HG02885 (cell line): ENCODE measurements around the gene STK24.

Experiments used
- ATAC-seq: cut with Tn5 transposase; IDR thresholded peaks from one replicate; pipeline ENCODE4 v1.9.1; 2021; ENCODE audit warnings: mild to moderate bottlenecking; ENCODE audit not compliant: unreplicated experiment, poor library complexity

The STK24 gene

GRCh38 chr13:98443329-98443728 is 133.6 kb downstream of the STK24 start:
- no peak for ATAC-seq

- no peak for ATAC-seq
Observed at GRCh38 chr13:98442391-98443230, 134.3 kb downstream of the STK24 start.

- no peak for ATAC-seq
Observed at GRCh38 chr13:98441056-98441676, 135.7 kb downstream of the STK24 start.

GRCh38 chr13:98440390-98441055 is 136.4 kb downstream of the STK24 start:
- no peak for ATAC-seq

GRCh38 chr13:98439896-98440295 is 137.0 kb downstream of the STK24 start:
- no peak for ATAC-seq

- no peak for ATAC-seq
Observed at GRCh38 chr13:98439126-98439828, 137.6 kb downstream of the STK24 start.

- no peak for ATAC-seq
Observed at GRCh38 chr13:98438246-98439125, 138.4 kb downstream of the STK24 start.

- ATAC-seq, result no peak
Observed at GRCh38 chr13:98436233-98436910, 140.5 kb downstream of the STK24 start.

- no peak for ATAC-seq
Observed at GRCh38 chr13:98435376-98435775, 141.5 kb downstream of the STK24 start.

- ATAC-seq, result no peak
Observed at GRCh38 chr13:98434060-98434459, 142.8 kb downstream of the STK24 start.

GRCh38 chr13:98433654-98434053 is 143.3 kb downstream of the STK24 start:
- no peak for ATAC-seq

- ATAC-seq, result no peak
Observed at GRCh38 chr13:98432638-98433037, 144.3 kb downstream of the STK24 start.

GRCh38 chr13:98429977-98430736 is 146.8 kb downstream of the STK24 start:
- ATAC-seq, result no peak

GRCh38 chr13:98429531-98429930 is 147.4 kb downstream of the STK24 start:
- no peak for ATAC-seq

- ATAC-seq, result no peak
Observed at GRCh38 chr13:98429081-98429480, 147.8 kb downstream of the STK24 start.

GRCh38 chr13:98428256-98428966 is 148.5 kb downstream of the STK24 start:
- no peak for ATAC-seq

GRCh38 chr13:98427331-98427995 is 149.4 kb downstream of the STK24 start:
- no peak for ATAC-seq
